ENCODE measurements around the gene CAMK2D.

Gene CAMK2D

GRCh38 chr4:113564493-113564892 lies 197.0 kb downstream of the CAMK2D start:
- DNase-seq (ENCODE audit: low spot score), result no peak

- DNase-seq (ENCODE audit: low spot score), result no peak
Observed at GRCh38 chr4:113563691-113564378, 197.7 kb downstream of the CAMK2D start.

GRCh38 chr4:113561758-113562157 lies 199.8 kb downstream of the CAMK2D start:
- DNase-seq (ENCODE audit: low spot score), result no peak

GRCh38 chr4:113561092-113561491 lies 200.4 kb downstream of the CAMK2D start:
- no peak for DNase-seq (ENCODE audit: low spot score)

- no peak for DNase-seq (ENCODE audit: low spot score)
Observed at GRCh38 chr4:113560579-113560978, 201.0 kb downstream of the CAMK2D start.

- no peak for DNase-seq (ENCODE audit: low spot score)
Observed at GRCh38 chr4:113559947-113560346, 201.6 kb downstream of the CAMK2D start.

GRCh38 chr4:113556382-113557134 lies 205.0 kb downstream of the CAMK2D start:
- no peak for DNase-seq (ENCODE audit: low spot score)

- no peak for DNase-seq (ENCODE audit: low spot score)
Observed at GRCh38 chr4:113555868-113556267, 205.7 kb downstream of the CAMK2D start.

GRCh38 chr4:113553082-113553481 lies 208.5 kb downstream of the CAMK2D start:
- no peak for DNase-seq (ENCODE audit: low spot score)

GRCh38 chr4:113550510-113550909 lies 211.0 kb downstream of the CAMK2D start:
- DNase-seq (ENCODE audit: low spot score), result no peak

GRCh38 chr4:113548303-113548702 lies 213.2 kb downstream of the CAMK2D start:
- no peak for DNase-seq (ENCODE audit: low spot score)

- peak; percentile 94 for DNase-seq (ENCODE audit: low spot score)
Observed at GRCh38 chr4:113547487-113548042, 214.0 kb downstream of the CAMK2D start.

- DNase-seq (ENCODE audit: low spot score), result no peak
Observed at GRCh38 chr4:113541933-113542332, 219.6 kb downstream of the CAMK2D start.

- no peak for DNase-seq (ENCODE audit: low spot score)
Observed at GRCh38 chr4:113540859-113541258, 220.7 kb downstream of the CAMK2D start.

GRCh38 chr4:113539408-113539807 lies 222.1 kb downstream of the CAMK2D start:
- no peak for DNase-seq (ENCODE audit: low spot score)

- no peak for DNase-seq (ENCODE audit: low spot score)
Observed at GRCh38 chr4:113537628-113538027, 223.9 kb downstream of the CAMK2D start.

GRCh38 chr4:113537203-113537602 lies 224.3 kb downstream of the CAMK2D start:
- no peak for DNase-seq (ENCODE audit: low spot score)

GRCh38 chr4:113534711-113535110 lies 226.8 kb downstream of the CAMK2D start:
- DNase-seq (ENCODE audit: low spot score), result no peak

GRCh38 chr4:113531572-113531971 lies 230.0 kb downstream of the CAMK2D start:
- DNase-seq (ENCODE audit: low spot score), result no peak

GRCh38 chr4:113528395-113528794 lies 233.1 kb downstream of the CAMK2D start:
- no peak for DNase-seq (ENCODE audit: low spot score)

- no peak for DNase-seq (ENCODE audit: low spot score)
Observed at GRCh38 chr4:113525521-113525920, 236.0 kb downstream of the CAMK2D start.

- DNase-seq (ENCODE audit: low spot score), result no peak
Observed at GRCh38 chr4:113524505-113525186, 236.9 kb downstream of the CAMK2D start.

- no peak for DNase-seq (ENCODE audit: low spot score)
Observed at GRCh38 chr4:113524096-113524495, 237.4 kb downstream of the CAMK2D start.
